ENCODE measurements around the gene CFAP61.

The CFAP61 gene

DNA sequence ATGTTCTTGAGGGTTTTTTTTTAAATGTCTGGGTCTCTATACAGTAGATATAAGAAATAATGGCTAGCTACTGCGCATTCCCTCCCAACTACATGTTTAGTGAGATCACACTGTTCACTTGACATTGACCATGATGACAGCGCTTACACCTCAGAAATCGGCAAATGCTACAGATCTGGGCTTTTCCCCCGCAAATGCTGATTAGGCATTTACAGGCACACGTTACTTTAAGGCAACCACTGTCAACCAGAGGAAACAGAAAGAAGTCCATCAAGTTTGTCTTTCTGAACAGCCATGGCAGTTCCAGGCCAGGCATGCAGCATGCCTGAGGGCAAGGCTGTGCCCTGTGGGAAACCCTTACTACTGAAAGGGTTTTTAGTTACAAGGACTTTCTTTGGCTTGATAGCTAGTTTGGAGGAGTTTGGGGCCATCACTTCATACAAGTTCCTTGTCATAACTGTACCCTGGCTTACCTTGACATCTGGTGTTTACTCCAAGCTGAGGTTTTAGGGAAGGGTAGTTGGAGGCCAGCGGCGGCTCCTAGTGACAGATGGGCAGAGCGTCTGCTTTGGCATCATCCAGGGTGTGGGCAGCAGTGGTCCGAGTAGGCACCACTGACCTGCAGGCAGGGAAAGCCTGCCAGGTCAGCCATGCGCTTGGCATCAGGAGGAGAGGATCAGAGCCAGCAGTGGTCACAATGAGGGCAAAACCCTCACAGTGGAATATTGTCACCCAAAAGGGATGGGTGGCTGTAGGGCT lies 43.0 kb downstream of the CFAP61 start:
- no peak overlapping the region for H3K9ac ChIP-seq (ENCODE audit: low read length)
- H2AFZ ChIP-seq (ENCODE audit: low read depth, low read length, severe bottlenecking) = no peak overlapping the region
- H4K20me1 ChIP-seq (ENCODE audit: low read depth, low read length) = no peaks in the 10 kb centered on the region
- no peaks in the 10 kb centered on the region for H3K79me2 ChIP-seq (ENCODE audit: insufficient read depth, low read length)
- no peaks in the 10 kb centered on the region for H3K9me3 ChIP-seq (ENCODE audit: insufficient read depth, low read length)
- H3K27ac ChIP-seq (ENCODE audit: low read depth, low read length) = no peak overlapping the region
- no peak overlapping the region for H3K4me2 ChIP-seq (ENCODE audit: low read depth, low read length, poor library complexity, severe bottlenecking)
- H3K36me3 ChIP-seq (ENCODE audit: low read length) = no peaks in the 10 kb centered on the region
- no peaks in the 10 kb centered on the region for H3F3A ChIP-seq (ENCODE audit: insufficient read depth)
- no peak for TF ChIP-seq EZH2phosphoT487 (conservative IDR thresholded peaks at IDR 0.05; ENCODE audit: low read length)
- no peak for TF ChIP-seq CTCF (IDR thresholded peaks at IDR 0.05; ENCODE audit: insufficient read depth, low read length, poor library complexity, severe bottlenecking)
- no peaks in the 10 kb centered on the region for H3K9me2 ChIP-seq (replicated peaks; ENCODE audit: insufficient read depth, low read length)
- H3K4me3 ChIP-seq (ENCODE audit: insufficient read depth, low read length, poor library complexity, severe bottlenecking) = no peak overlapping the region
- H3K27me3 ChIP-seq (ENCODE audit: low read length) = no peaks in the 10 kb centered on the region

DNA sequence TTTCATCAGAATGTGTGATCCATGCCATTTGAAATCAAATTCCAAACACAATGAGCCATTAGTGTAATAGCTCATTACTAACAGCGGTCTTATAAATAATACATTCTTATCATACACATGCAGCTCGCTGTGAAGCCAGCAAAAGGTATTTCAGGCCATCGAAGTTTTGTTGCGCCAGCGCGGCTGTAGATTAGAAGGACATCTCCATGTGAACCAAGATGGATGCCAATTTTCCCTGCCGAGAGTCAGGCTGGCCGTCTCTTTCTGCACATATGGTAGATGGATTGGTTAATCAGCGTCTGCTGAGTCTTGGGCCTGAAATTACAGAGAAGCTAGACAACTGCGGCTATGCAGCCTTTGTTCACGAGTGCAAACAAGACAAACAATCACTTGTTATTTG lies 44.1 kb downstream of the CFAP61 start:
- no peaks in the 10 kb centered on the region for H3K9me3 ChIP-seq (ENCODE audit: insufficient read depth, low read length)
- H3K9ac ChIP-seq (ENCODE audit: low read length) = no peak overlapping the region
- no peaks in the 10 kb centered on the region for H3K27me3 ChIP-seq (ENCODE audit: low read length)
- no peak overlapping the region for H3K27ac ChIP-seq (ENCODE audit: low read depth, low read length)
- no peaks in the 10 kb centered on the region for H3K36me3 ChIP-seq (ENCODE audit: low read length)
- no peaks in the 10 kb centered on the region for H4K20me1 ChIP-seq (ENCODE audit: low read depth, low read length)
- no peak overlapping the region for H2AFZ ChIP-seq (ENCODE audit: low read depth, low read length, severe bottlenecking)
- no peaks in the 10 kb centered on the region for H3F3A ChIP-seq (ENCODE audit: insufficient read depth)
- no peak overlapping the region for H3K4me3 ChIP-seq (ENCODE audit: insufficient read depth, low read length, poor library complexity, severe bottlenecking)
- H3K79me2 ChIP-seq (ENCODE audit: insufficient read depth, low read length) = no peaks in the 10 kb centered on the region
- TF ChIP-seq EZH2phosphoT487 (conservative IDR thresholded peaks at IDR 0.05; ENCODE audit: low read length) (no peak), CTCF (IDR thresholded peaks at IDR 0.05; ENCODE audit: insufficient read depth, low read length, poor library complexity, severe bottlenecking) (no peak)
- H3K9me2 ChIP-seq (replicated peaks; ENCODE audit: insufficient read depth, low read length) = no peaks in the 10 kb centered on the region
- H3K4me2 ChIP-seq (ENCODE audit: low read depth, low read length, poor library complexity, severe bottlenecking) = no peak overlapping the region

GRCh38 chr20:20100881-20101280 lies 48.5 kb downstream of the CFAP61 start:
- H3K4me3 ChIP-seq (ENCODE audit: insufficient read depth, low read length, poor library complexity, severe bottlenecking) = no peak overlapping the region
- no peaks in the 10 kb centered on the region for H3K9me3 ChIP-seq (ENCODE audit: insufficient read depth, low read length)
- no peaks in the 10 kb centered on the region for H3K36me3 ChIP-seq (ENCODE audit: low read length)
- H3K79me2 ChIP-seq (ENCODE audit: insufficient read depth, low read length) = no peaks in the 10 kb centered on the region
- TF ChIP-seq EZH2phosphoT487 (conservative IDR thresholded peaks at IDR 0.05; ENCODE audit: low read length) (no peak), CTCF (IDR thresholded peaks at IDR 0.05; ENCODE audit: insufficient read depth, low read length, poor library complexity, severe bottlenecking) (no peak)
- H3K27ac ChIP-seq (ENCODE audit: low read depth, low read length) = no peak overlapping the region
- no peak overlapping the region for H3K9ac ChIP-seq (ENCODE audit: low read length)
- no peak overlapping the region for H3K4me2 ChIP-seq (ENCODE audit: low read depth, low read length, poor library complexity, severe bottlenecking)
- H4K20me1 ChIP-seq (ENCODE audit: low read depth, low read length) = no peaks in the 10 kb centered on the region
- no peaks in the 10 kb centered on the region for H3K9me2 ChIP-seq (replicated peaks; ENCODE audit: insufficient read depth, low read length)
- H3F3A ChIP-seq (ENCODE audit: insufficient read depth) = no peaks in the 10 kb centered on the region
- no peak overlapping the region for H2AFZ ChIP-seq (ENCODE audit: low read depth, low read length, severe bottlenecking)
- H3K27me3 ChIP-seq (ENCODE audit: low read length) = no peaks in the 10 kb centered on the region
